OCI-LY1 (cell line): ENCODE results near the gene FAM83E.

Experiments used
- EZH2 ChIP-seq: fragments of 200-600 bp; sonication (generic), shearing (Covaris generic); IDR thresholded peaks from 2 replicates; pipeline ENCODE4 v1.8.0; 2017; ENCODE audit warnings: borderline replicate concordance, mixed run types, mild to moderate bottlenecking, antibody characterized with exemption, low read length, moderate library complexity, mixed read lengths
- TF ChIP-seq, protein P1 (sequence below): fragments of 200-600 bp; sonication (generic), shearing (Covaris generic); IDR thresholded peaks from 2 replicates; pipeline ENCODE4 v1.5.1; 2017; ENCODE audit warnings: mild to moderate bottlenecking, antibody characterized with exemption, low read length, moderate library complexity, mixed read lengths

DNA sequence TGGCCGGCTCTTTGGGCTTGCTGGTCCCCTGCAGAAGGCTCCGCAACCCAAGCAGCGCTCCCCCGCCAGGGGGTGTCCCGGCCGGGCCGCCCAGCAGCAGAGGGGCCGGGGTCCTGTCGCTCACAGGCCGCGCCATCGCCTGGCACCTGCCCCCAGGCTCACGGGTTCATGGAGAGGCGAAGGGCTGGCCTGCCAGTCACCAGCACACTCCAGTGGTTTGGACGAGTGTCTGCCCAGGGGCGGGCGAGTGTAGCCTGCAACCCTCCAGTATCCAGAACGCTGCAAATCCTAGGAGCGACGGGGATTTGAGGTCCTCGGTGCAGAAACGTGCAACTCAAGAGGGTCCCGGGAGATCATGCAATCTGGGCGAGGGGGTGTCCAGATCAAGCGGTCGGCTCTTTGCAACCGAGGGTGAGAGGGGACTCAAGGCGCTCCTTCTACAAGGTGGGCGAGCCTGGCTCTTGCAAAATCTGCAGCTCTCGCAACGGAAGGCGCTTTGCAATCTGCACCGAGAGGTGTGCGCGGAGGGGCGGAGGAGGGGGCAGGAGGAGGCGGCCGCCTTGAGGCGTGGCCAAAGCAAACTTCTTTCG is 22.1 kb upstream of the FAM83E start, which contains the start of gene DBP:
- TF ChIP-seq, protein P1, sequence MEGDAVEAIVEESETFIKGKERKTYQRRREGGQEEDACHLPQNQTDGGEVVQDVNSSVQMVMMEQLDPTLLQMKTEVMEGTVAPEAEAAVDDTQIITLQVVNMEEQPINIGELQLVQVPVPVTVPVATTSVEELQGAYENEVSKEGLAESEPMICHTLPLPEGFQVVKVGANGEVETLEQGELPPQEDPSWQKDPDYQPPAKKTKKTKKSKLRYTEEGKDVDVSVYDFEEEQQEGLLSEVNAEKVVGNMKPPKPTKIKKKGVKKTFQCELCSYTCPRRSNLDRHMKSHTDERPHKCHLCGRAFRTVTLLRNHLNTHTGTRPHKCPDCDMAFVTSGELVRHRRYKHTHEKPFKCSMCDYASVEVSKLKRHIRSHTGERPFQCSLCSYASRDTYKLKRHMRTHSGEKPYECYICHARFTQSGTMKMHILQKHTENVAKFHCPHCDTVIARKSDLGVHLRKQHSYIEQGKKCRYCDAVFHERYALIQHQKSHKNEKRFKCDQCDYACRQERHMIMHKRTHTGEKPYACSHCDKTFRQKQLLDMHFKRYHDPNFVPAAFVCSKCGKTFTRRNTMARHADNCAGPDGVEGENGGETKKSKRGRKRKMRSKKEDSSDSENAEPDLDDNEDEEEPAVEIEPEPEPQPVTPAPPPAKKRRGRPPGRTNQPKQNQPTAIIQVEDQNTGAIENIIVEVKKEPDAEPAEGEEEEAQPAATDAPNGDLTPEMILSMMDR = peak; percentile 39; the same call in 1 of the 2 replicates
- TF ChIP-seq EZH2 = no peak
